Colon (tissue), 2 donors: Measurements from ENCODE around the gene CD300LB.
"Not testable (repeated sequence)": the region's sequence is repeated elsewhere in the genome, so short reads cannot be mapped to it uniquely, and the experiment has no call there.

Experiments
- FAIRE-seq: peaks from 2 replicates; lab custom pipeline; 2012; peaks lifted over from hg19 to GRCh38; lab: Jason Lieb, UNC
- donor health status: control.
- donor health status: control.

The CD300LB gene

GRCh38 chr17:74531231-74531761, at the start of gene CD300LB:
TSS of gene CD300LB (minus strand) at chr17:74531475. CDS start at chr17:74531350, 125 bp downstream.
- no peak for FAIRE-seq

GRCh38 chr17:74579900-74580299, 48.6 kb upstream of the CD300LB start:
- FAIRE-seq: no peak

DNA sequence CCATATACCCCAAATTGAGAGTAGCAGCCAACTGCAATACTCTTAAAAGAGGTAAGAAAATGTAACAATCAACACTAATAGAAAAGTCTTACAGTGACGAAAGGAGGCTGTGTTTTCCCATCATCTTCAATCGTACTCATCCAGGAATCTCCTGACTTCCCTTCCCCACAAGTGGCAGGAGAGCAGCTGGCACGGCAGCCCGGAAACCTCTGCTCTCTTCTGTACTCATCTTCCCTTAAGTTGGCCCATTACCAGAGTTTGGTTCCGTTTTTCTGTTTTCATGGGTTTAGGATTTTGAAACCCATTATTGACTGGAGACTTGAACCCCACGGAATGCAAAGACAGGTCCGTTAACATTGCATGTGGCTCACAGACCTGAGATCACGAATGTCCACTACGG, 47.7 kb upstream of the CD300LB start:
- no peak for FAIRE-seq

- FAIRE-seq: no peak
Observed at GRCh38 chr17:74574489-74575142, 43.3 kb upstream of the CD300LB start.

GRCh38 chr17:74573635-74574034, 42.4 kb upstream of the CD300LB start:
- not testable (repeated sequence) for FAIRE-seq

- no peak for FAIRE-seq
Observed at GRCh38 chr17:74573169-74573568, 41.9 kb upstream of the CD300LB start.

- no peak for FAIRE-seq
Observed at GRCh38 chr17:74571621-74572270, 40.5 kb upstream of the CD300LB start.

- no peak for FAIRE-seq
Observed at GRCh38 chr17:74569020-74570003, 38.0 kb upstream of the CD300LB start.

DNA sequence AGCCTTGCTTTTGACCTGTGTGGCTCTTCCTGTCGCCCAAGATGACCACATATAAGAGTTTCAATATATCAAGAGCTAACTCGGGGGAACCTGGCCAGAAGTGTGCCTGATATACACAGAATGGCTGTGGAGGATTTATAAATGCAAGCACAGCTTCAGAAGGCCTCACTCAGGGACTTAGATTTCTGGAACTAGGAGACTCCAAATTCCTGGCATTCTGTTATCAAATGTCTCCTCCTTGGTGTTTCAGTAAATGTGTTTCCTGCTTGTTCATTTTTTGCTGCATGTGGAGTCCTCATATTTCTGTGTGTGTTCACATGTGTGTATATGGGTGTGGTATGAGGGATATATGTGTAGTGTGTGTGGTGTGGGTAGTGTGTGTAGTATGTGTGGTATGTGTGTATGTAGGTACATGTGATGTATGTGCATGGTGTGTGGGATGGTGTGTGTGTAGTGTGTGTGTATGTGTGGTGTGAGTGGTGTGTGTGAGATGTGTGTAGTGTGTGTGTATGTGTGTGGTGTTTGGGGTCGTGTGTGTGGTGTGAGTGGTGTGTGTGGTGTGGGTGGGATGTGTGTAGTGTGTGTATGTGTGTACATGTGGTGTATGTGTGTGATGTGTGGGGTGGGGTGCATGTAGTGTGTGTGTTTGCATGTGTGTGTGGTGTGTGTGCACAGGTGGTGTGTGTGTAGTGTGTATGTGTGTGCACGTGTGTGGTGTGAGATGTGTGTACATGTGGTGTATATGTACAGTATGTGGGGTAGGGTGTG, 37.0 kb upstream of the CD300LB start:
- no peak for FAIRE-seq

DNA sequence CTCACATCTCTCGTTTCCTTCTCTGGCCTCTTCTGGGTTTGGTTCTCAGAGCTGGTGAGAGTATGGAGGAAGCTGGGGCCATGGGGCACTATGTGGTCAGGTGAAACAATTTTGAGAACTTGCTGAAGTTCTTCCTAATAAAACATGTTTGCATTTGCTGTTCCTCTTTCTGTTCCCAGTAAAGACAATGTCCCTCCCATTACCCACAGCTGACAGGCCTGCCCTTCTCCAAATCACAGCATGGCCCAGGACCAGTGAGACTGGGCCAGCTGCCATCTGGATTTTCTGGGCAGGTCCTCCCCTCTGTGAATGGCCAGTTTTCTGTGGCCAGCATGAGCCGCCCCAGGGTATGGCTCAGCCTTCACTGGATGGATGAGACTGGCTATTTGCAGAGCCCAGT, 36.1 kb upstream of the CD300LB start, which contains the start of gene CD300H:
Gene CD300H, minus strand, starts transcription at position 113 of the 400 bp plus-strand sequence.
- no peak for FAIRE-seq

DNA sequence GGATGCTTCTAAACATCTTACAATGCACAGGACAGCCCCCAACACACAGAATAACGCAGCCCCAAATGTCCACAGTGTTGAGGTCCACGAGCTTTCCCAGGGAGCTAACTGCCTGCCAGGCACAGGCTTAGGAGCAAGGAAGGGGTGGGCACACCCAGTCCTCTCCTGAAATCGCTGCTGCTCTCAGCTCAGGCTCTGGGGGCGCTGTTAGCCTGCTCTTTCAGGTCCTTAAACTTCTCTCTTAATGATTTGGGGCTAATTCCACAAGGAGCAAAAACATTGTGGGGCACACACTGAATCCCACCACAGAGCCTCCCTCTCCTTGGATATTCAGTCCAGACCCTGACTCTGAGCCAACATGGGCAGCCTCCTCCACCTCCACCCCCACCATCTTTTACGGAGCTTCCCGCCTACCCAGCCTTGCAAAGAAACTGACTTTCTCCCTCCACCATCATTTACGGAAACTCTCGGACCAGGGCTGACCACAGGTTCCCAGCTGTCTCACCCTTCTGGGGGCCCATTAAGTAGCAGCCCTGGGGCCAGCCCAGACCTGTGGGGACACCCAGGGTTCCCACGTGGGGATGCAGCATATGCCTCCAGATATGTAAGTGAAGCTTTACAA, 35.0 kb upstream of the CD300LB start:
- FAIRE-seq: no peak

DNA sequence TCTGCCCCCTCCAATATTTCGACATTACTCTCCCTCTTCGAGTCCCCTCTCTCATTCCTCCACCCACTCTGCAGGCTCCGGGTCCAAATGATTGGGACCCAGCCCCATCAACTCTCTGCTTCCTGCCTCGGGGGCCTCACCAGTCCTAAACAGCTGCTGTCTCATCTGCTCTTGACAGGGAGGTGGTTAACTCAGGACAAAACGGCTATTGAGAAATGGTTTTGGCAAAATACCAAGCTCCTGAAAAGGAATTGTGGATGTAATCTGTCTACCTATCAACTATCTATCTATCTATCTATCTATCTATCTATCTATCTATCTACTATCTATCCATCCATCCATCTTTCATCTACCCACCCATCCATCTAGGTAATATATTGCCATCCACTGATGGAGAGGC, 33.9 kb upstream of the CD300LB start:
- FAIRE-seq: no peak

DNA sequence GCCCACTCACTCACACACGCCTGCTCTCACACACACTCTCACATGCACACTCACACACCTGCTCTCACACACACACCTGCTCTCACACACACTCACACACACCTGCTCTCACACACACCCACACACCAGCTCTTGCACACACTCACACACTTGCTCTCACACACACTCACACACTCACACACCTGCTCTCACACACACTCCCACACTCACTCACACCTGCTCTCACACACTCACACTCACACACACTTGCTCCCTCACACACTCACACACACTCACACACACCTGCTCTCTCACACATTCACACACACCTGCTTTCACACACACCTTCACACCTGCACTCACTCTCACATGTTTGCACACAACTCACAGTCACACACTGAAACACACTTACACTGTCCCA, 32.1 kb upstream of the CD300LB start:
- no peak for FAIRE-seq

GRCh38 chr17:74561586-74561985, 30.3 kb upstream of the CD300LB start:
- FAIRE-seq: no peak

DNA sequence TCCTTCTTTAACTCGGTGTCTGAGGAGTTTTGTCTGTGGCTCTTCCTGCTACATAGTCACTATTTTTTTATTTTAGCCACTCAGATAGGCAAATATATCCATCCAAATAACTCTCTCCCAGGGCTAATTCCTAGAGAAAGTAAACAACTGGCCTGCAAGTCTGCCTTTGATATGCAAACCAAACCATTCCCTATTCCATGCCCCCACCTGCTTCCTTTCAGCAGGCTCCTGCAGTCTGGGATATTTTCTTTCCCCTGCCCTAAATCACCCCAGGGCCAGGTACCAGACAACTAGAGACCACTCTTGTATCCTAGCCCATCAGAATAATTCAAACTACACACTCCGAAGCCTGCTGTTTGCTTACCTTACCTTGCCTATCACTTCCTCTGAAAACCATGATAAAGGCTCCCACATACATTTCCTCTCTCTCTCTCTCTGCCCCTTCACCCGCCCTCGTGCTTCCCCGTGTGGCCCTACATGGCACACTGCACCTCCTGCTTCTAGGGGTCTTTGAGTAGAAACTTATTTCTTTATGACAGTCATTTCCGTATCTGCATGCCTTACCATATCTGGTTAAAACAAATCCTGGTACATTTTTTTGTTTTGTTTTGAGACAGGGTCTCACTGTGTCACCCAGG, 27.7 kb upstream of the CD300LB start:
- no peak for FAIRE-seq

GRCh38 chr17:74558402-74558801, 27.1 kb upstream of the CD300LB start:
- not testable (repeated sequence) for FAIRE-seq

GRCh38 chr17:74555427-74555940, 24.2 kb upstream of the CD300LB start:
- FAIRE-seq: no peak

GRCh38 chr17:74554909-74555308, 23.6 kb upstream of the CD300LB start:
- FAIRE-seq: no peak

GRCh38 chr17:74552037-74552436, 20.8 kb upstream of the CD300LB start:
- FAIRE-seq: no peak

GRCh38 chr17:74550602-74551001, 19.3 kb upstream of the CD300LB start:
- no peak for FAIRE-seq
